Rectal smooth muscle tissue (tissue), 1 donor: ENCODE measurements around the gene ZBP1.
A peak's percentile ranks its signal among the peaks of the same experiment; 100 is the strongest.

ENCODE experiments used
- H3K27ac ChIP-seq: one replicate; pipeline ENCODE4 v1.7.0; 2013; ENCODE audit warnings: low read depth, low read length, inconsistent platforms
- H3K27me3 ChIP-seq: one replicate; pipeline ENCODE4 v1.7.0; 2013; ENCODE audit warnings: low read length; ENCODE audit not compliant: control insufficient read depth, insufficient read depth
- H3K36me3 ChIP-seq: one replicate; pipeline ENCODE4 v1.7.0; 2013; ENCODE audit warnings: low read length; ENCODE audit not compliant: control insufficient read depth, insufficient read depth
- H3K4me1 ChIP-seq: one replicate; pipeline ENCODE4 v1.7.0; 2013; ENCODE audit warnings: low read length; ENCODE audit not compliant: control insufficient read depth, insufficient read depth
- H3K4me3 ChIP-seq: one replicate; pipeline ENCODE4 v1.7.0; 2013; ENCODE audit warnings: low read length
- H3K9ac ChIP-seq: one replicate; pipeline ENCODE4 v1.7.0; 2013; ENCODE audit warnings: low read length

The ZBP1 gene

DNA sequence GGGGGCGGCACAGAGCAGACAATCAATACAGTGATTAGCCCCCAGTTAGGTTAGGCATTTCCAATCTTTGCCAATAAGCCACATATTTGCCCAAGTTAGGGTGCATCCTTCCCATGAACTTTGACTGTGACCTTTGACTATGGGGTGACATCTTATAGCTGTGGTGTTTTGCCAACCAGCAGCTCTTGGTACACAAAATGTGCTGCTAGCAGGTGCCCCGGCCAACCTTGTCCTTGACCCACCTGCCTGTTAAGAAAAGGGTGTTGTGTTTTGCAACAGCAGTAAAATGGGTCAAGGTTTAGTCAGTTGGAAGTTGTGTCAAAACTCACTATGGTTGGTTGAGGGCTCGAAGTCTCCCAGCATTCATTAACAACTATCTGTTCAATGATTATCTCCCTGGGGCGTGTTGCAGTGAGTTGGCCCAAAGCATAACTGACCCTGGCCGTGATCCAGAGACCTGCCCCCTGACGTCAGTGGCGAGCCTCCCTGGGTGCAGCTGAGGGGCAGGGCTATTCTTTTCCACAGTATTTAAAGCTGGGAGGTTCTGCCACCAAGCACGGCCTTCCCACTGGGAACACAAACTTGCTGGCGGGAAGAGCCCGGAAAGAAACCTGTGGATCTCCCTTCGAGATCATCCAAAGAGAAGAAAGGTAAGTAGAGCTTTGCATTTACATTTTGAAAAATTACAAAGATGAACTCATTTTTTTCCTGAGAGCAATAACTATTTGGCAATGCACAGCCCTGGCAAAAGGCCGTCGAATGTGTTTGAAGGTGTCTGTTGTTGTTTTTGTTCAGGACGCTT lies 59.5 kb downstream of the ZBP1 start, which contains the start of gene PCK1:
Gene PCK1, plus strand, starts transcription at position 557 of the 802 bp plus-strand sequence. CDS start 302 bp downstream, outside the sequence.
- peaks cover 2% of the 10 kb centered on the region for H3K27me3 ChIP-seq
- H3K36me3 ChIP-seq = peaks cover 5% of the 10 kb centered on the region
- H3K9ac ChIP-seq = peak within 1 kb of the TSS; percentile 9
- no peak within 1 kb of the TSS for H3K27ac ChIP-seq
- H3K4me1 ChIP-seq = no peaks in the 10 kb centered on the region
- peak within 1 kb of the TSS; percentile 61 for H3K4me3 ChIP-seq

GRCh38 chr20:57559658-57560553 lies 60.3 kb downstream of the ZBP1 start:
- no peak overlapping the region for H3K27ac ChIP-seq
- peaks cover 5% of the 10 kb centered on the region for H3K36me3 ChIP-seq
- H3K4me3 ChIP-seq = no peak overlapping the region
- H3K4me1 ChIP-seq = no peaks in the 10 kb centered on the region
- H3K27me3 ChIP-seq = peaks cover 2% of the 10 kb centered on the region
- H3K9ac ChIP-seq = no peak overlapping the region

GRCh38 chr20:57559289-57559634 lies 61.0 kb downstream of the ZBP1 start:
- no peak overlapping the region for H3K9ac ChIP-seq
- no peaks in the 10 kb centered on the region for H3K4me1 ChIP-seq
- H3K27me3 ChIP-seq = peaks cover 2% of the 10 kb centered on the region
- peaks cover 3% of the 10 kb centered on the region for H3K36me3 ChIP-seq
- no peak overlapping the region for H3K4me3 ChIP-seq
- H3K27ac ChIP-seq = no peak overlapping the region

DNA sequence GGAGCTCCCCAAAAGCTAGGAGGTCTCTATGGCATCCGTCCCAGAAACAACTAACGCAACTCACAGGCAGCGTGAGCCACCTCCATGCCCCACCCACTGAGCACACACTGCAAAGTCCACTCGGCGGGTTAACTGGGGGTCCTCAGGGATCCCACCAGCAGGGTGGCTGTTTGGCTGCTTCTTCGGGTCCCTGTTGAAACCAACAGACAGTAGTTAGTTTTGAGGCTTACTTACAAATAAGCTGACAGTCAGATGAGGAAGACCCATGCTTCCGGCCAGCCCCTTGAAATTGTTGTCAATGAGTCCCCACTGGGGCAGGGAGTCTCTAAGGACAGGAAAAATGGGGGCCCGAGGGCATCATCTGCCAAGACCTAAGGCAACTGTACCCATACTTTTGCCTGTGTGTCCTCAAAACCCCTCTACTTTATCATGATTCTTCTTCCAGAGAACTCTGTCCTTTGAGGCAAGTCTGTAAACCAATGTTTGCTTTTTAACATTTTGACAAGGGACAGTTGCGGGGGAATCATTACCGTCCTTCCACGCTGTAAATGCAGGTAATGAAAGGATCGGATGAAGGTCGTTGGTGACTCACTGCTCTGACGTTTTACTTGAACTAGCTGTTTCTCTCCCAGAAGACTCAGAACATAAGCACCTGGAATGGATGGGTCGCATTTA lies 61.5 kb downstream of the ZBP1 start:
- Histone ChIP-seq H3K9ac (no peak overlapping the region), H3K4me1 (no peaks in the 10 kb centered on the region), H3K4me3 (no peak overlapping the region), H3K36me3 (no peaks in the 10 kb centered on the region), H3K27ac (no peak overlapping the region), H3K27me3 (peaks cover 2% of the 10 kb centered on the region)

- no peak overlapping the region for H3K27ac ChIP-seq
- H3K9ac ChIP-seq = no peak overlapping the region
- H3K36me3 ChIP-seq = no peaks in the 10 kb centered on the region
- no peak overlapping the region for H3K4me3 ChIP-seq
- peaks cover 2% of the 10 kb centered on the region for H3K27me3 ChIP-seq
- no peaks in the 10 kb centered on the region for H3K4me1 ChIP-seq
Observed at GRCh38 chr20:57557926-57558613, 62.2 kb downstream of the ZBP1 start.

DNA sequence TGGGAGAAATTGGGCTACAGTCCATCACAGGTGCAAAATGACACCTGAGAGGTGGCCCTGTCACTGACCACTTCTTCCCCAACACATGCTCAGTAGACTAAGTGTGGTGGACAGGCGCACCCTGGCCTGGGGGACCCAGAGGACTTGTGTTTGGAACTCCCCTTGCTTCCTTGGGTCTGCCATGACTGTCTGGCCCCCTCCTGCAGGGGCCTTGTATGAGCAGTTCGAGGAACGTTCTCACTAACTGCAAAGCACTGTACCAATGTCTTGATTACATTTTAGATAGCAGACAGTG lies 63.3 kb downstream of the ZBP1 start:
- Histone ChIP-seq H3K4me3 (no peak overlapping the region), H3K36me3 (no peaks in the 10 kb centered on the region), H3K27me3 (peaks cover 2% of the 10 kb centered on the region), H3K4me1 (no peaks in the 10 kb centered on the region), H3K27ac (no peak overlapping the region), H3K9ac (no peak overlapping the region)

GRCh38 chr20:57555457-57556184 lies 64.6 kb downstream of the ZBP1 start:
- Histone ChIP-seq H3K4me1 (no peaks in the 10 kb centered on the region), H3K27ac (no peak overlapping the region), H3K4me3 (no peak overlapping the region), H3K27me3 (peaks cover 2% of the 10 kb centered on the region), H3K9ac (no peak overlapping the region), H3K36me3 (no peaks in the 10 kb centered on the region)
